GM19099 (cell line): ENCODE results near the gene SORBS2.

Experiments used
- POLR2A ChIP-seq: IDR thresholded peaks from 3 replicates; pipeline ENCODE4 v1.6.1; 2011; ENCODE audit warnings: low read depth; ENCODE audit not compliant: insufficient read length; ENCODE audit errors: extremely low read depth

The SORBS2 gene

GRCh38 chr4:185710487-185710995, 101.5 kb downstream of the SORBS2 start:
- TF ChIP-seq POLR2A, result no peak

GRCh38 chr4:185709802-185710486, 102.0 kb downstream of the SORBS2 start:
- no peak for TF ChIP-seq POLR2A

GRCh38 chr4:185708348-185708747, 103.6 kb downstream of the SORBS2 start:
- TF ChIP-seq POLR2A, result no peak

GRCh38 chr4:185702147-185702663, 109.8 kb downstream of the SORBS2 start:
- no peak for TF ChIP-seq POLR2A

GRCh38 chr4:185700630-185701029, 111.4 kb downstream of the SORBS2 start:
- no peak for TF ChIP-seq POLR2A

GRCh38 chr4:185700048-185700447, 111.9 kb downstream of the SORBS2 start:
- no peak for TF ChIP-seq POLR2A

GRCh38 chr4:185697488-185697887, 114.5 kb downstream of the SORBS2 start:
- no peak for TF ChIP-seq POLR2A

GRCh38 chr4:185695743-185696142, 116.3 kb downstream of the SORBS2 start:
- no peak for TF ChIP-seq POLR2A

- no peak for TF ChIP-seq POLR2A
Observed at GRCh38 chr4:185693548-185694215, 118.3 kb downstream of the SORBS2 start.

GRCh38 chr4:185689407-185689806, 122.6 kb downstream of the SORBS2 start:
- TF ChIP-seq POLR2A, result no peak

- TF ChIP-seq POLR2A, result no peak
Observed at GRCh38 chr4:185685804-185686203, 126.2 kb downstream of the SORBS2 start.

GRCh38 chr4:185683896-185684295, 128.1 kb downstream of the SORBS2 start:
- no peak for TF ChIP-seq POLR2A

GRCh38 chr4:185683222-185683621, 128.8 kb downstream of the SORBS2 start:
- TF ChIP-seq POLR2A, result no peak

- no peak for TF ChIP-seq POLR2A
Observed at GRCh38 chr4:185682236-185682635, 129.8 kb downstream of the SORBS2 start.

GRCh38 chr4:185681604-185682003, 130.4 kb downstream of the SORBS2 start:
- no peak for TF ChIP-seq POLR2A

GRCh38 chr4:185680617-185681016, 131.4 kb downstream of the SORBS2 start:
- TF ChIP-seq POLR2A, result no peak
